K562 (cell line): Measurements from ENCODE around the gene SLC24A3. TPM values are rescaled to one million over a fixed set of nuclear protein-coding genes. Genes with fewer than 3 reads are reported as not detected.

ENCODE experiments used
- ATAC-seq: fragments of 200-7000 bp; cut with Tn5 transposase; 3 replicates; pipeline ENCODE4 v1.9.1; 2020; ENCODE audit warnings: moderate library complexity
- BruUV-seq: library from RNA; stranded (reverse); fragments of 400-500 nt; replicated peaks from 2 replicates; lab custom pipeline; 2021; lab: Mats Ljungman, UMichigan
- CTCF ChIA-PET: fragments of 300-600 bp; formaldehyde crosslinking; extraction: SDS; loops from one replicate; lab custom pipeline; 2021; ENCODE audit warnings: low intra/inter-chr PET ratio; lab: Yijun Ruan, JAX
- POLR2A ChIA-PET: fragments of 300-600, 350-650 bp; sonication (Branson Sonifier 250); formaldehyde crosslinking; extraction: SDS; loops from one replicate; lab custom pipeline; 2021; ENCODE audit warnings: antibody characterized with exemption, inconsistent platforms; lab: Yijun Ruan, JAX
- DNase-seq, 4 experiments: peaks; one replicate each; pipeline versions ENCODE4 v3.0.0 to v3.0.0-alpha.2; 2011 to 2018; ENCODE audit warnings: low spot score in 3 of 4, mixed read lengths in 3 of 4; ENCODE audit errors: extremely low read depth in 1 of 4
- FAIRE-seq: peaks from 2 replicates; lab custom pipeline; 2011; peaks lifted over from hg19 to GRCh38; lab: Jason Lieb, UNC
- H2AFZ ChIP-seq: 2 replicates; pipeline ENCODE4 v1.6.0; 2011; ENCODE audit warnings: low read depth, low read length, control low read depth, inconsistent platforms
- H3K27ac ChIP-seq: fragments of 200-600 bp; 3 replicates; pipeline ENCODE4 v1.8.0; 2011; ENCODE audit warnings: low read depth, mild to moderate bottlenecking, control low read depth, inconsistent platforms, low read length, moderate library complexity, mixed read lengths; ENCODE audit errors: extremely low read depth
- H3K27me3 ChIP-seq, 2 experiments: fragments of 300-600 bp in 1 of 2; 2 replicates in 1 of 2; 3 replicates in 1 of 2; pipeline versions ENCODE4 v1.6.0 to v1.8.0; 2011; ENCODE audit warnings: inconsistent platforms in 2 of 2, low read length in 2 of 2, mild to moderate bottlenecking in 1 of 2, mixed read lengths in 1 of 2, moderate library complexity in 1 of 2; ENCODE audit not compliant: control insufficient read depth in 2 of 2, insufficient read depth in 2 of 2
- H3K36me3 ChIP-seq: fragments of 300-600 bp; 3 replicates; pipeline ENCODE4 v1.8.0; 2011; ENCODE audit warnings: mild to moderate bottlenecking, low read length, inconsistent platforms; ENCODE audit not compliant: control insufficient read depth, insufficient read depth
- H3K4me1 ChIP-seq, 2 experiments: fragments of 200-600 bp in 1 of 2; replicated peaks in 1 of 2; 2 replicates in 1 of 2; 3 replicates in 1 of 2; pipeline versions ENCODE4 v1.5.1 to v1.8.0; 2011; ENCODE audit warnings: inconsistent platforms in 2 of 2, low read length in 2 of 2, mild to moderate bottlenecking in 1 of 2, mixed read lengths in 1 of 2, moderate library complexity in 1 of 2; ENCODE audit not compliant: control insufficient read depth in 2 of 2, insufficient read depth in 2 of 2
- H3K4me2 ChIP-seq: 2 replicates; pipeline ENCODE4 v1.6.1; 2011; ENCODE audit warnings: low read length, control low read depth, inconsistent platforms, mixed read lengths; ENCODE audit not compliant: insufficient read depth
- H3K4me3 ChIP-seq: fragments of 200-600 bp; sonication (generic), shearing (Covaris generic); 2 replicates; pipeline ENCODE4 v1.5.1; 2016; ENCODE audit warnings: control low read depth, inconsistent platforms
- H3K79me2 ChIP-seq: fragments of 200-600 bp; 3 replicates; pipeline ENCODE4 v1.8.0; 2011; ENCODE audit warnings: low read length, inconsistent platforms; ENCODE audit not compliant: control insufficient read depth, insufficient read depth
- H3K9ac ChIP-seq, 2 experiments: 2 replicates each; pipeline versions ENCODE4 v1.6.0 to v1.6.1; 2011; ENCODE audit warnings: low read depth in 2 of 2, low read length in 2 of 2, control low read depth in 1 of 2, inconsistent platforms in 1 of 2, mild to moderate bottlenecking in 1 of 2, mixed read lengths in 1 of 2; ENCODE audit not compliant: insufficient read depth in 1 of 2
- H3K9me1 ChIP-seq: one replicate; pipeline ENCODE4 v1.6.0; 2011; ENCODE audit warnings: inconsistent platforms, mild to moderate bottlenecking, low read length, moderate library complexity; ENCODE audit not compliant: control insufficient read depth, insufficient read depth
- H3K9me3 ChIP-seq: replicated peaks from 2 replicates; pipeline ENCODE4 v1.5.1; 2011; ENCODE audit warnings: low read depth, low read length, inconsistent platforms; ENCODE audit not compliant: control insufficient read depth, insufficient read depth
- H4K20me1 ChIP-seq: replicated peaks from 2 replicates; pipeline ENCODE4 v1.6.1; 2011; ENCODE audit warnings: low read length, inconsistent platforms, mixed read lengths; ENCODE audit not compliant: control insufficient read depth, insufficient read depth
- BCL6 ChIP-seq: fragments of 250-450 bp; sonication (Bioruptor Pico); IDR thresholded peaks from 2 replicates; pipeline ENCODE4 v1.4.0; 2020
- E2F6 ChIP-seq, 2 experiments: IDR thresholded peaks; 2 replicates each; pipeline ENCODE4 v1.6.1; 2011; ENCODE audit warnings: borderline replicate concordance in 1 of 2, control low read depth in 1 of 2, low read depth in 1 of 2, low read length in 1 of 2, mild to moderate bottlenecking in 1 of 2, mixed read lengths in 1 of 2, moderate library complexity in 1 of 2; ENCODE audit not compliant: insufficient read depth in 1 of 2, insufficient read length in 1 of 2, poor library complexity in 1 of 2, severe bottlenecking in 1 of 2; ENCODE audit errors: extremely low read depth in 1 of 2
- ELF1 ChIP-seq: fragments of 200-800 bp; sonication (Bioruptor generic); IDR thresholded peaks from 2 replicates; pipeline ENCODE4 v1.6.1; 2016; ENCODE audit warnings: missing genetic modification characterization, missing compliant biosample characterization
- HDAC3 ChIP-seq: fragments of 450-650 bp; IDR thresholded peaks from 2 replicates; pipeline ENCODE4 v1.6.1; 2018; ENCODE audit warnings: borderline replicate concordance, mild to moderate bottlenecking, moderate library complexity; ENCODE audit not compliant: partially characterized antibody
- KHSRP ChIP-seq: fragments of 450-650 bp; IDR thresholded peaks from 2 replicates; pipeline ENCODE4 v1.6.1; 2017
- LEF1 ChIP-seq: fragments of 450-650 bp; IDR thresholded peaks from 2 replicates; pipeline ENCODE4 v1.6.1; 2016; ENCODE audit warnings: mild to moderate bottlenecking
- POU5F1 ChIP-seq: fragments of 150-350 bp; IDR thresholded peaks from 2 replicates; pipeline ENCODE4 v1.6.1; 2014; ENCODE audit warnings: borderline replicate concordance, low read length, low read depth, mild to moderate bottlenecking; ENCODE audit not compliant: partially characterized antibody
- SMARCB1 ChIP-seq: IDR thresholded peaks from 2 replicates; pipeline ENCODE4 v1.6.1; 2011; ENCODE audit warnings: improper control_type of control experiment, low read depth; ENCODE audit not compliant: insufficient read length
- STAT5A ChIP-seq: IDR thresholded peaks from 2 replicates; pipeline ENCODE4 v1.6.1; 2012; ENCODE audit warnings: low read length, inconsistent platforms, borderline replicate concordance
- SUPT5H ChIP-seq: fragments of 450-650 bp; IDR thresholded peaks from 2 replicates; pipeline ENCODE4 v1.6.1; 2016
- ZBTB11 ChIP-seq, 3 experiments: fragments of 200-800 bp in 1 of 3; fragments of 250-450 bp in 1 of 3; fragments of 450-650 bp in 1 of 3; sonication (Bioruptor Pico) in 1 of 3; sonication (Bioruptor generic) in 1 of 3; formaldehyde crosslinking in 1 of 3; IDR thresholded peaks; 2 replicates each; pipeline versions ENCODE4 v1.6.1 to v1.8.0; 2016 to 2022; ENCODE audit warnings: mild to moderate bottlenecking in 2 of 3, missing genetic modification characterization in 2 of 3, missing compliant biosample characterization in 1 of 3, moderate library complexity in 1 of 3
- ZNF507 ChIP-seq: conservative IDR thresholded peaks from 2 replicates; pipeline ENCODE4 v1.6.1; 2017; ENCODE audit warnings: missing genetic modification characterization, missing compliant biosample characterization
- ZNF778 ChIP-seq: fragments of 450-650 bp; formaldehyde crosslinking; IDR thresholded peaks from 2 replicates; pipeline ENCODE4 v1.4.0; 2020; ENCODE audit warnings: mild to moderate bottlenecking, moderate library complexity
- WGBS: fragments of 100-300 bp; shearing (Covaris generic); methylation state at CpG from one replicate; pipeline ENCODE4 v1.1.6; 2016; ENCODE audit warnings: low coverage, mixed read lengths; ENCODE audit not compliant: insufficient coverage; ENCODE audit errors: missing lambda C conversion rate; 5-methylcytosine and 5-hydroxymethylcytosine counted together
- in situ Hi-C: fragments of 300-500 bp; cut with MboI; formaldehyde crosslinking; loops from 4 replicates; pipeline ENCODE4 v1.15.0; 2018; ENCODE audit warnings: inconsistent platforms, mixed read lengths
- intact Hi-C: fragments of 100-400 bp; cut with micrococcal nuclease; formaldehyde crosslinking; loops from 2 replicates; pipeline ENCODE4 v1.14.2; 2022
- polyA plus RNA-seq, 8 experiments: library from polyadenylated mRNA; depleted of rRNA in 4 of 8; stranded (reverse) in 5 of 8; unstranded in 3 of 8; fragments of >200 nt; fragmentation: Nextera tagmentation in 2 of 8; fragmentation: Illumina TruSeq in 1 of 8; extraction: Ambion mirVana in 2 of 8; extraction: Trizol in 1 of 8; gene quantifications; 2 replicates each; pipeline versions ENCODE4 v1.2.1 to v1.2.3, GENCODE V29; 2011 to 2014; ENCODE audit warnings: inconsistent platforms in 1 of 8, missing spikeins in 1 of 8
- total RNA-seq, 7 experiments: library from RNA; depleted of rRNA in 6 of 7; stranded (reverse); fragments of >200 nt in 6 of 7; fragmentation: Illumina TruSeq in 2 of 7; extraction: Trizol in 2 of 7; gene quantifications; 2 replicates each; pipeline versions ENCODE4 v1.2.1 to v1.2.3, GENCODE V29; 2011 to 2021; ENCODE audit warnings: low replicate concordance in 1 of 7
- TF ChIP-seq, protein P1 (sequence below): sonication (generic); formaldehyde crosslinking; IDR thresholded peaks from 2 replicates; pipeline ENCODE4 v1.8.1; 2023; ENCODE audit warnings: missing genetic modification reagents, mild to moderate bottlenecking, borderline replicate concordance

The SLC24A3 gene
- total and polyA plus RNA-seq, 9 of the 15 experiments (the other 6 are each of a cell fraction or from before 2014, with no cell fraction given): not detected

GRCh38 chr20:19482726-19483125 lies 270.3 kb downstream of the SLC24A3 start:
- no TSS peak for BruUV-seq
- 0% methylated on average over 1 of the region's 2 CpGs for WGBS
- no peaks in the 10 kb centered on the region for H3K79me2 ChIP-seq
- no peak overlapping the region for H3K27ac ChIP-seq
- POLR2A ChIA-PET: no interaction called here
- H3K4me1 ChIP-seq: no peaks in the 10 kb centered on the region
- no peaks in the 10 kb centered on the region for H3K36me3 ChIP-seq
- H3K9ac ChIP-seq: no peak overlapping the region
- H3K9me3 ChIP-seq: no peaks in the 10 kb centered on the region
- CTCF ChIA-PET: no interaction called here
- H3K4me2 ChIP-seq: no peak overlapping the region
- intact Hi-C loops: no loop called here
- ATAC-seq (no peak), DNase-seq (no peak), FAIRE-seq (no peak)
- H3K4me3 ChIP-seq: no peak overlapping the region
- H4K20me1 ChIP-seq: no peaks in the 10 kb centered on the region
- in situ Hi-C loops: no loop called here
- no peak overlapping the region for H2AFZ ChIP-seq
- H3K9me1 ChIP-seq: no peaks in the 10 kb centered on the region
- H3K27me3 ChIP-seq: no peaks in the 10 kb centered on the region
- no peak for TF ChIP-seq BCL6 (CRISPR knock-in tag)
- no peak for TF ChIP-seq ZNF507 (tag)
- TF ChIP-seq SMARCB1: no peak
- no peak for TF ChIP-seq ZBTB11 (CRISPR knock-in tag; IDR thresholded peaks at IDR 0.05)
- TF ChIP-seq ELF1 (tag): no peak
- no peak for TF ChIP-seq E2F6 (IDR thresholded peaks at IDR 0.05; ENCODE audit: borderline replicate concordance in 1 of 2, extremely low read depth in 1 of 2, insufficient read depth in 1 of 2, insufficient read length in 1 of 2, low read depth in 1 of 2, low read length in 1 of 2, poor library complexity in 1 of 2, severe bottlenecking in 1 of 2)
- TF ChIP-seq POU5F1: no peak
- TF ChIP-seq HDAC3: no peak
- TF ChIP-seq KHSRP: no peak
- TF ChIP-seq, protein P1, sequence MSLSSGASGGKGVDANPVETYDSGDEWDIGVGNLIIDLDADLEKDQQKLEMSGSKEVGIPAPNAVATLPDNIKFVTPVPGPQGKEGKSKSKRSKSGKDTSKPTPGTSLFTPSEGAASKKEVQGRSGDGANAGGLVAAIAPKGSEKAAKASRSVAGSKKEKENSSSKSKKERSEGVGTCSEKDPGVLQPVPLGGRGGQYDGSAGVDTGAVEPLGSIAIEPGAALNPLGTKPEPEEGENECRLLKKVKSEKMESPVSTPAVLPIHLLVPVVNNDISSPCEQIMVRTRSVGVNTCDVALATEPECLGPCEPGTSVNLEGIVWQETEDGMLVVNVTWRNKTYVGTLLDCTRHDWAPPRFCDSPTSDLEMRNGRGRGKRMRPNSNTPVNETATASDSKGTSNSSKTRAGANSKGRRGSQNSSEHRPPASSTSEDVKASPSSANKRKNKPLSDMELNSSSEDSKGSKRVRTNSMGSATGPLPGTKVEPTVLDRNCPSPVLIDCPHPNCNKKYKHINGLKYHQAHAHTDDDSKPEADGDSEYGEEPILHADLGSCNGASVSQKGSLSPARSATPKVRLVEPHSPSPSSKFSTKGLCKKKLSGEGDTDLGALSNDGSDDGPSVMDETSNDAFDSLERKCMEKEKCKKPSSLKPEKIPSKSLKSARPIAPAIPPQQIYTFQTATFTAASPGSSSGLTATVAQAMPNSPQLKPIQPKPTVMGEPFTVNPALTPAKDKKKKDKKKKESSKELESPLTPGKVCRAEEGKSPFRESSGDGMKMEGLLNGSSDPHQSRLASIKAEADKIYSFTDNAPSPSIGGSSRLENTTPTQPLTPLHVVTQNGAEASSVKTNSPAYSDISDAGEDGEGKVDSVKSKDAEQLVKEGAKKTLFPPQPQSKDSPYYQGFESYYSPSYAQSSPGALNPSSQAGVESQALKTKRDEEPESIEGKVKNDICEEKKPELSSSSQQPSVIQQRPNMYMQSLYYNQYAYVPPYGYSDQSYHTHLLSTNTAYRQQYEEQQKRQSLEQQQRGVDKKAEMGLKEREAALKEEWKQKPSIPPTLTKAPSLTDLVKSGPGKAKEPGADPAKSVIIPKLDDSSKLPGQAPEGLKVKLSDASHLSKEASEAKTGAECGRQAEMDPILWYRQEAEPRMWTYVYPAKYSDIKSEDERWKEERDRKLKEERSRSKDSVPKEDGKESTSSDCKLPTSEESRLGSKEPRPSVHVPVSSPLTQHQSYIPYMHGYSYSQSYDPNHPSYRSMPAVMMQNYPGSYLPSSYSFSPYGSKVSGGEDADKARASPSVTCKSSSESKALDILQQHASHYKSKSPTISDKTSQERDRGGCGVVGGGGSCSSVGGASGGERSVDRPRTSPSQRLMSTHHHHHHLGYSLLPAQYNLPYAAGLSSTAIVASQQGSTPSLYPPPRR (CRISPR knock-in tag): no peak
- no peak for TF ChIP-seq ZNF778
- no peak for TF ChIP-seq LEF1
- TF ChIP-seq STAT5A: no peak
- no peak for TF ChIP-seq SUPT5H
